HepG2 (cell line): ENCODE results near the gene NINL. TPM values are rescaled to one million over a fixed set of nuclear protein-coding genes. Genes with fewer than 3 reads are reported as not detected.

ENCODE experiments used
- HMG20A ChIP-seq: IDR thresholded peaks from 2 replicates; pipeline ENCODE4 v1.6.1; 2016; ENCODE audit warnings: borderline replicate concordance
- SALL1 ChIP-seq: sonication (generic); formaldehyde crosslinking; IDR thresholded peaks from 2 replicates; pipeline ENCODE4 v1.8.0; 2022; ENCODE audit warnings: mild to moderate bottlenecking, missing genetic modification reagents
- ZBTB33 ChIP-seq: sonication (generic); formaldehyde crosslinking; IDR thresholded peaks from 2 replicates; pipeline ENCODE4 v1.4.0; 2020; ENCODE audit warnings: missing genetic modification reagents
- ZBTB49 ChIP-seq: sonication (generic); formaldehyde crosslinking; IDR thresholded peaks from 2 replicates; pipeline ENCODE4 v1.4.0; 2020; ENCODE audit warnings: missing genetic modification reagents, borderline replicate concordance
- ZC3H13 ChIP-seq: sonication (generic); formaldehyde crosslinking; IDR thresholded peaks from 2 replicates; pipeline ENCODE4 v1.8.1; 2023; ENCODE audit warnings: mild to moderate bottlenecking, missing genetic modification reagents, moderate library complexity
- ZNF34 ChIP-seq: sonication (generic); formaldehyde crosslinking; IDR thresholded peaks from 2 replicates; pipeline ENCODE4 v1.4.0; 2020; ENCODE audit warnings: mild to moderate bottlenecking, missing genetic modification reagents, borderline replicate concordance
- ZNF746 ChIP-seq: sonication (generic); formaldehyde crosslinking; IDR thresholded peaks from 2 replicates; pipeline ENCODE4 v1.8.0; 2022; ENCODE audit warnings: mild to moderate bottlenecking, missing genetic modification reagents
- polyA plus RNA-seq, 8 experiments: library from polyadenylated mRNA; depleted of rRNA in 3 of 8; stranded (reverse) in 7 of 8; unstranded in 1 of 8; fragments of >200 nt; fragmentation: Illumina TruSeq in 4 of 8; extraction: Trizol in 4 of 8; gene quantifications; 2 replicates each; pipeline versions ENCODE4 v1.2.1 to v1.2.3, GENCODE V29; 2011 to 2016; ENCODE audit warnings: low read depth in 4 of 8, missing spikeins in 1 of 8, mixed read lengths in 1 of 8; ENCODE audit not compliant: insufficient read depth in 1 of 8
- total RNA-seq, 5 experiments: library from RNA; depleted of rRNA; stranded (reverse); fragments of >200 nt; fragmentation: Illumina TruSeq; extraction: Trizol; gene quantifications; 2 replicates each; pipeline ENCODE4 v1.2.3, GENCODE V29; 2016; ENCODE audit warnings: low read depth in 1 of 5
- TF ChIP-seq, protein P1 (sequence below): sonication (generic); formaldehyde crosslinking; IDR thresholded peaks from 2 replicates; pipeline ENCODE4 v1.4.0; 2020; ENCODE audit warnings: missing genetic modification reagents, borderline replicate concordance

NINL gene
- total and polyA plus RNA-seq, 2 of the 13 experiments (the other 11 are each of a cell fraction or from before 2014, with no cell fraction given): 32.3 to 34.3 TPM

- TF ChIP-seq, protein P1, sequence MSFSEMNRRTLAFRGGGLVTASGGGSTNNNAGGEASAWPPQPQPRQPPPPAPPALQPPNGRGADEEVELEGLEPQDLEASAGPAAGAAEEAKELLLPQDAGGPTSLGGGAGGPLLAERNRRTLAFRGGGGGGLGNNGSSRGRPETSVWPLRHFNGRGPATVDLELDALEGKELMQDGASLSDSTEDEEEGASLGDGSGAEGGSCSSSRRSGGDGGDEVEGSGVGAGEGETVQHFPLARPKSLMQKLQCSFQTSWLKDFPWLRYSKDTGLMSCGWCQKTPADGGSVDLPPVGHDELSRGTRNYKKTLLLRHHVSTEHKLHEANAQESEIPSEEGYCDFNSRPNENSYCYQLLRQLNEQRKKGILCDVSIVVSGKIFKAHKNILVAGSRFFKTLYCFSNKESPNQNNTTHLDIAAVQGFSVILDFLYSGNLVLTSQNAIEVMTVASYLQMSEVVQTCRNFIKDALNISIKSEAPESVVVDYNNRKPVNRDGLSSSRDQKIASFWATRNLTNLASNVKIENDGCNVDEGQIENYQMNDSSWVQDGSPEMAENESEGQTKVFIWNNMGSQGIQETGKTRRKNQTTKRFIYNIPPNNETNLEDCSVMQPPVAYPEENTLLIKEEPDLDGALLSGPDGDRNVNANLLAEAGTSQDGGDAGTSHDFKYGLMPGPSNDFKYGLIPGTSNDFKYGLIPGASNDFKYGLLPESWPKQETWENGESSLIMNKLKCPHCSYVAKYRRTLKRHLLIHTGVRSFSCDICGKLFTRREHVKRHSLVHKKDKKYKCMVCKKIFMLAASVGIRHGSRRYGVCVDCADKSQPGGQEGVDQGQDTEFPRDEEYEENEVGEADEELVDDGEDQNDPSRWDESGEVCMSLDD (CRISPR knock-in tag): no peak
- no peak for TF ChIP-seq ZC3H13 (CRISPR knock-in tag)
- no peak for TF ChIP-seq HMG20A (CRISPR knock-in tag)
- no peak for TF ChIP-seq ZNF746 (CRISPR knock-in tag)
- no peak for TF ChIP-seq ZBTB49
- TF ChIP-seq SALL1 (CRISPR knock-in tag): no peak
- no peak for TF ChIP-seq ZBTB33 (CRISPR knock-in tag)
- TF ChIP-seq ZNF34: no peak
Measured at GRCh38 chr20:25485872-25486271, 99.5 kb downstream of the NINL start (continued).
